Lung (tissue), 12 donors: ENCODE measurements around the gene GPR173. TPM values are rescaled to one million over a fixed set of nuclear protein-coding genes. Genes with fewer than 3 reads are reported as not detected.

Source experiments
- ATAC-seq: fragments of 200-7000 bp; cut with Tn5 transposase; one replicate; pipeline ENCODE4 v1.9.1; 2020; ENCODE audit warnings: moderate number of reproducible peaks; ENCODE audit not compliant: insufficient read depth, low FRiP score
- DNase-seq, 3 donors: peaks; one replicate each; pipeline ENCODE4 v3.0.0-alpha.2; 2013 to 2017
- H3K27ac ChIP-seq, 2 donors: one replicate each; pipeline ENCODE4 v1.5.1; 2013; ENCODE audit warnings: mild to moderate bottlenecking in 2 of 2, moderate library complexity in 2 of 2, control low read depth in 1 of 2, inconsistent platforms in 1 of 2, low read depth in 1 of 2, low read length in 1 of 2
- H3K27me3 ChIP-seq, 3 donors: one replicate each; pipeline ENCODE4 v1.5.1; 2013; ENCODE audit warnings: low read length in 2 of 3; ENCODE audit not compliant: control insufficient read depth in 3 of 3, insufficient read depth in 3 of 3
- H3K36me3 ChIP-seq, 4 donors: one replicate each; pipeline ENCODE4 v1.5.1; 2013; ENCODE audit warnings: low read length in 4 of 4, mild to moderate bottlenecking in 1 of 4, moderate library complexity in 1 of 4; ENCODE audit not compliant: control insufficient read depth in 4 of 4, insufficient read depth in 4 of 4
- H3K4me1 ChIP-seq, 5 donors: one replicate each; pipeline ENCODE4 v1.5.1; 2013; ENCODE audit warnings: low read length in 5 of 5, mild to moderate bottlenecking in 2 of 5, moderate library complexity in 1 of 5; ENCODE audit not compliant: control insufficient read depth in 5 of 5, insufficient read depth in 5 of 5
- H3K4me3 ChIP-seq: one replicate; pipeline ENCODE4 v1.5.1; 2013; ENCODE audit warnings: mild to moderate bottlenecking, control low read depth, moderate library complexity
- H3K9ac ChIP-seq, 2 donors: one replicate each; pipeline ENCODE4 v1.5.1; 2013; ENCODE audit warnings: low read length in 2 of 2, control low read depth in 1 of 2; ENCODE audit not compliant: insufficient read depth in 1 of 2
- H3K9me3 ChIP-seq, 4 donors: one replicate each; pipeline ENCODE4 v1.5.1; 2013; ENCODE audit warnings: low read length in 3 of 4, mild to moderate bottlenecking in 1 of 4, moderate library complexity in 1 of 4; ENCODE audit not compliant: control insufficient read depth in 4 of 4, insufficient read depth in 3 of 4
- WGBS, 2 donors: extraction: QIAGEN DNeasy Blood & Tissue Kit; methylation state at CpG; one replicate each; pipeline ENCODE4 v1.1.7; 2013; 5-methylcytosine and 5-hydroxymethylcytosine counted together
- polyA plus RNA-seq, 2 donors: library from polyadenylated mRNA; stranded (reverse); fragments of 200-250 nt; gene quantifications; one replicate each; pipeline ENCODE4 v1.2.1, GENCODE V29; 2013
- total RNA-seq, 2 donors: library from RNA; depleted of rRNA in 1 of 2; stranded (reverse); fragments of >200 nt in 1 of 2; gene quantifications; one replicate each; pipeline ENCODE4 v1.2.1, GENCODE V29; 2014 to 2021
- TF ChIP-seq, protein P1 (sequence below): IDR thresholded peaks from 2 replicates; pipeline ENCODE4 v1.5.1; 2012; ENCODE audit warnings: mild to moderate bottlenecking; ENCODE audit errors: control extremely low read depth, extremely low read depth
- donor health status: control.
- donor health status: control.
- donor health status: Bipolar disorder and iron deficiency.
- donor health status: healthy.
- donor health status: DM: yes; HTN: yes; CAD: no.

The GPR173 gene
- total and polyA plus RNA-seq, 4 donors = 0.94 to 4.6 (median 2.0) TPM

DNA sequence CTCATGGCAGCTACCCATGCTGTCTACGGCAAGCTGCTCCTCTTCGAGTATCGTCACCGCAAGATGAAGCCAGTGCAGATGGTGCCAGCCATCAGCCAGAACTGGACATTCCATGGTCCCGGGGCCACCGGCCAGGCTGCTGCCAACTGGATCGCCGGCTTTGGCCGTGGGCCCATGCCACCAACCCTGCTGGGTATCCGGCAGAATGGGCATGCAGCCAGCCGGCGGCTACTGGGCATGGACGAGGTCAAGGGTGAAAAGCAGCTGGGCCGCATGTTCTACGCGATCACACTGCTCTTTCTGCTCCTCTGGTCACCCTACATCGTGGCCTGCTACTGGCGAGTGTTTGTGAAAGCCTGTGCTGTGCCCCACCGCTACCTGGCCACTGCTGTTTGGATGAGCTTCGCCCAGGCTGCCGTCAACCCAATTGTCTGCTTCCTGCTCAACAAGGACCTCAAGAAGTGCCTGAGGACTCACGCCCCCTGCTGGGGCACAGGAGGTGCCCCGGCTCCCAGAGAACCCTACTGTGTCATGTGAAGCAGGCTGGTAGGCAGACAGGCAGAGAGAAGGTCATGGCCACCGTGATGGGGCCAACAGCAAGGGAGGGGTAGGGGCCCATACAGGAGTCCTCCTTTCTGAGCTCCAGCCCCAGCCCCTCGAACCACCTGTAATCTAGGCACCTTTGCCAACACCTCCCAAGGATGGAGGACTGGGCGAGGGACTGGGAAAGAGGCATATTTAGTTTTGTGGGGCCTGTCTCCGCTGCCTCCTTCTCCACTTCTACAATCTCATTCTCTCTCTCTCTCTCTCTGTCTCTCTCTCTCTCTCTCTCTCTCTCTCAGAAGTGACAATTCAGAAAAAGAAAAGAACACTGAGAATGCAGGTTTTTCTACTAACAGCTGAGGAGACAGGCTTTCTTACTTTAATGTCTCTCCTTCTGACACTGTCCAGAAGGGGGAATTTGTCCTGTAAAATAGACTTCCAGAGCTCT is 28.9 kb downstream of the GPR173 start:
- Histone ChIP-seq H3K9me3 (peaks cover 0 to 3% (median 0%) of the 10 kb centered on the region in 4 donors), H3K36me3 (no peaks in the 10 kb centered on the region), H3K9ac (no peak overlapping the region), H3K27me3 (peaks cover 0 to 30% (median 6%) of the 10 kb centered on the region in 3 donors), H3K4me1 (peaks cover 0 to 4% (median 0%) of the 10 kb centered on the region in 5 donors), H3K27ac (no peak overlapping the region), H3K4me3 (no peak overlapping the region)
- 89 to 97% methylated on average over 19 to 27 of the region's 27 CpGs for WGBS, 2 donors
- ATAC-seq (no peak), DNase-seq (no peak)
- TF ChIP-seq, protein P1, sequence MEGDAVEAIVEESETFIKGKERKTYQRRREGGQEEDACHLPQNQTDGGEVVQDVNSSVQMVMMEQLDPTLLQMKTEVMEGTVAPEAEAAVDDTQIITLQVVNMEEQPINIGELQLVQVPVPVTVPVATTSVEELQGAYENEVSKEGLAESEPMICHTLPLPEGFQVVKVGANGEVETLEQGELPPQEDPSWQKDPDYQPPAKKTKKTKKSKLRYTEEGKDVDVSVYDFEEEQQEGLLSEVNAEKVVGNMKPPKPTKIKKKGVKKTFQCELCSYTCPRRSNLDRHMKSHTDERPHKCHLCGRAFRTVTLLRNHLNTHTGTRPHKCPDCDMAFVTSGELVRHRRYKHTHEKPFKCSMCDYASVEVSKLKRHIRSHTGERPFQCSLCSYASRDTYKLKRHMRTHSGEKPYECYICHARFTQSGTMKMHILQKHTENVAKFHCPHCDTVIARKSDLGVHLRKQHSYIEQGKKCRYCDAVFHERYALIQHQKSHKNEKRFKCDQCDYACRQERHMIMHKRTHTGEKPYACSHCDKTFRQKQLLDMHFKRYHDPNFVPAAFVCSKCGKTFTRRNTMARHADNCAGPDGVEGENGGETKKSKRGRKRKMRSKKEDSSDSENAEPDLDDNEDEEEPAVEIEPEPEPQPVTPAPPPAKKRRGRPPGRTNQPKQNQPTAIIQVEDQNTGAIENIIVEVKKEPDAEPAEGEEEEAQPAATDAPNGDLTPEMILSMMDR = no peak

DNA sequence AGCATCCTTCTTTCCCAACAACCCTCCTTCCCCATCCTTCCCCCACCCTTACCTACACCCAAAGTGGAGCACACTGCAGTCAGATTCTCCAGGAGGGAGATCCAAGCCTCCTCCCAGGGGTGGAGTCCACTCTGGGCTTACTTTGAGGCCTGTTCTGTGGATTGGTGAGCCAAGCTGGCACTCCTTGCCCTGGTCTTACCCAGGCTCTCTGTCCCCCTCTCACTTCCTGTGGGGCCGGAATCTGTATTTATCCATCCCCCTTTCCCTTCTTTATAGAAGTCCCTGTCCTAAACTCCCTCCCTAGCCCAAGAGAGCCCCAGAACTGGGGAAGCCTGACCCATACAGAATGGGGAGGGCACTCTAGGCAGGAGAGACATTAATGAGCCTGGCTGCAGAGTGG is 30.4 kb downstream of the GPR173 start:
- Histone ChIP-seq H3K4me1 (peaks cover 0 to 8% (median 0%) of the 10 kb centered on the region in 5 donors), H3K9me3 (peaks cover 0 to 3% (median 0%) of the 10 kb centered on the region in 4 donors), H3K4me3 (no peak overlapping the region), H3K27me3 (peaks cover 0 to 29% (median 7%) of the 10 kb centered on the region in 3 donors), H3K36me3 (no peaks in the 10 kb centered on the region), H3K9ac (no peak overlapping the region), H3K27ac (no peak overlapping the region)
- no peak for DNase-seq
- TF ChIP-seq, protein P1 = no peak
- 73 to 90% methylated on average over 1 of the region's 1 CpG for WGBS, 2 donors
- no peak for ATAC-seq

DNA sequence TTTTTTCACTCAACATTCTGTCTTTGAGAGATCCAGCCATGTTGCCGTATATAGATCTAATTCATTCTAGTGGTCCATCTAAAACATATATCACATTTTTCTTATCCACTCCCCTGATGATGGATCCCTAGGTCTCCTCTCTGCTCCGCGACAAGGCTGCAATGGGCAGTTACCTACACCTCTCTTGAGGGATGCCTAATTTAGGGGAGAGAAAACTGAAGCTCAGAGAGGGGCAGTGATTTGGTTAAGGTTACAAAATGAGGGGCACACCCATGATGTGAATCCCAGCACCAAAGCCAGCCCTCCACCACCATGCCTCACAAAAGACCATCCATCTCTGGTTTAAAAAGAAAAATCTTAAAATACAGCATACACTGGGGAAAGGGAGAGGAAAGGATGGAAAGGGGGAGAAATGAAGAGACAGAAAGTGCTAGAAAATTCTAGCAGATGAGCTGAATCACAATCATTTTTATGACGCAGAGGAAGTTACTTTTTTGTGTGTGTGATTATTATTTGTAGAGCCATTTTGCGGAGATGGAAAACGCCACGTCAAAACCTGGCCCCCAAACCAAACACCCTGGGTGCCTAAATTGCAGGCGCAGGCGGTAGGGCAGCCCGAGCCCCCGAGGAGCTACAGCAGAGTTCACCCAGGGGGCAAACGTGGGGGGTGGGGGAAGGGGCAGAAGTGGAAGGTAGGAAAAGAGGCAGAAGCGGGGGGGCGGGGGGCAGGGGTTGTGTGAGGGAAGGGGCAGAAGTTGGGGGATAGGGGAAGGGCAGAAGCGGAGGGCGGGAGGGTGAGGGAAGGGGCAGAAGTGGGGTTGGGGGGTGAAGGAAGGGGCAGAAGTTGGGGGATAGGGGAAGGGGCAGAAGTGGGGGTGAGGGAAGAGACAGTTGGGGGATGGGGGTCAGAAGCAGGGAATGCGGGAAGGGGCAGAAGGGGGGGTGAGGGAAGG is 32.3 kb downstream of the GPR173 start:
- no peak overlapping the region for H3K4me3 ChIP-seq
- ATAC-seq (no peak), DNase-seq (peak in 2 of 3 donors; percentile 25 to 31)
- peaks cover 0 to 4% (median 2%) of the 10 kb centered on the region in 4 donors for H3K36me3 ChIP-seq
- H3K9me3 ChIP-seq = peaks cover 0 to 5% (median 0%) of the 10 kb centered on the region in 4 donors
- H3K27ac ChIP-seq = peak overlapping the region; percentile 7 to 41
- H3K4me1 ChIP-seq = peaks cover 0 to 9% (median 0%) of the 10 kb centered on the region in 5 donors
- 22 to 46% methylated on average over 13 to 17 of the region's 17 CpGs for WGBS, 2 donors
- TF ChIP-seq, protein P1 = no peak
- H3K9ac ChIP-seq = peak overlapping the region in 1 of 2 donors; percentile 68
- peaks cover 0 to 30% (median 12%) of the 10 kb centered on the region in 3 donors for H3K27me3 ChIP-seq
